NCI-H2081 (cell line): Measurements from ENCODE around the gene HAPSTR1.
"Not testable (repeated sequence)": the region's sequence is repeated elsewhere in the genome, so short reads cannot be mapped to it uniquely, and the experiment has no call there.

ENCODE experiments used
- DNase-seq, 2 experiments: peaks; one replicate each; lab custom pipeline; 2025; lab: John Stamatoyannopoulos, UW

Gene HAPSTR1

DNA sequence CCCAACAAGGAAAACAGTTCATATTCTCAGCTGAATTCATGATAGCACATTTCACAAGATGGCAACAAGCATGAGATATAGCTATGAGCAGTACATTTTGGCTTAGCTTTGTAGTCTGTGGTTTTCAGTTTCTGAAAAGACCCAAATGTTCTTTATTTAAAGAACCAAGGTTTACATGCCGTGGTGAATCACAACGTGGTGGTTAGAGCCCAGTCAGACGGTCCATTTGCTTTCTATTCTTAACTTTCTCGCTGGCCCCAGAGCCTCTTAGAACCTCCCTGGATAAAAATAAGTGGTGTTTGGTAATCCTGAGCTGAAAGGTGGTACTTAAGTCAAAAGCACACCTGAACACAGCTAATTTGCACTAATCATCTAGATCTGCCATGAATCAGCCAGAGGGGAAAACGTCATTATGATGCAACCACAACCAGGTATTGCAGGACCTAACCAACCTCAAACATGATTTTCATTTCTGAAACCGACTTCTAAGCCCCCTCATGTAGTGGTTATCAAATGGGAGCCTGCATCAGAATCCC is 18.6 kb upstream of the HAPSTR1 start:
- DNase-seq, result no peak

DNA sequence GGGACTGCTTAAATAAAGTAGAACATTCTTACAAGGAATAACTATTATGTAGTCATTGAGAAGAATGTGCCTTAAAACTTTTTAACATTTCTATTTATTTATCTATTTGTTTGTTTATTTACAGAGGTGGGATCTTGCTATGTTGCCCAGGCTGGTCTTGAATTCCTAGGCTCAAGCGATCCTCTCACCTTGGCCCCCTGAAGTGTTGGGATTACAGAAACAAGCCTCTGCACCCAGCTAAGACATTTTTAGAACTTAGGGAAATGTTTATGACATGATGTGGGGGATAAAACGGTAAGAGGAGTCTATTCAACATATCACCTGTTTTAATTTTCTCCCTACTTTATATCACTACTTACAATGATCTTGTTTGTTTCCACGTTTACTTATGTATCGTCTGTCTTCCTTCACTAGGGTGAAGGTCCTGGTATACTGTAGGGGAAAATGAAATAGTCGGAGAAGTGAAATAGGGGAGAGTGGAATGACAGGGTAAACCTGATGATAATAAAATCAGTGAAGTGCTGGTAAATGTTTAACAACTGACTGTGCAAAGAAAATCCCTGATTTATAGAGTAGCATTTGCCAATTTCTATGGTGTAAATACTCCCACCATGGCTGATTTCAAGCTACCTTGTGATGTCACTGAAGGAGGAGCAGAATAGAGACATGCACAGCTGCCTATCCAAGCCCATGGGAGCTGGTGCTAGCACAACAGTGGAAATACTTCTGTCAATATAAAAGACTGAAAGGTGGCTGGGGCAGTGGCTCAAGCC is 16.0 kb upstream of the HAPSTR1 start:
- DNase-seq, result no peak

GRCh38 chr16:9077091-9077809 is 14.2 kb upstream of the HAPSTR1 start:
- no peak for DNase-seq

DNA sequence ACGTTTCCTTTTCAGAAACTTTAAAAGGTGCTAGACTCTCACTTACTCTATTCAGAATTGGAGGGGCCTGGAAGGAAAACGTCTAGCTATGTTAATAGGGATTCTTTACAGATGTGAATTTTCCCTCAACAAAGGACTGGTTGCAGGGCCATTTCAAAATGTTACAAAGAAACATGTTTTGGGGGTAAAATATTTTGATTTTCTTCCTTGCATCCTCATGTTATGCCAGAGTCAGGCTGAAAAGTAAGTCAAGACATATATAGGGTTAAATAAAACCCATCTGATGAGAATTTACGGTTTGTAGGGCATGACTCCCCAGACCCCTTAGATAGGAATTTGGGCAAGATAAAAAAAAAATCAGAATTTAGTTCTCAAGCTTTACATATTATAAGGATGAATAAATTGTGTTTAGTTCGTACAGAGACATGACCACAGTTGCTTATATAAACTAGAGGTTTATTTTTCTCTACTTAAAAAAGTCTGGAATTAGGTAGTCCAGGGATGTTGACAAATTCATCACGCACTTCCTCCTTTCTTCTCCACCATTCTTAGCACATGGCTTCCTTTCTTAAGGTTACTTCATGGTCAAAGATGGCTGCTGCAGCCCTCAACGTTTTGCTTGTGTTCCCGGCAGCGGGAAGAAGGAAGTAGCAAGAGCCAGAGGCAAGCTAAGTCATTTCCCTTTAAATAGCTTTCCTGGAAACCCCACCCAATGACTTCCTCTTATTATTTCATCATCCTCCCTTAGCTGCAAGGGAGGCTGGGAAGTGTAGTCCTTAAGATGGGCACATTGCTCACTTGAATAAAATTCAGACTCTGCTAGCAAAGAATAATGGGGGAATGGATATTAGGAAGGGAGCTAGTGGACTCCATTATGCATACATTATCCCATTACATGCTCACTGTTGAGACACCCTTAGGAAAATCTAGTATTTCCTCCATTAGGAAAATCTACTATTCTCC is 12.7 kb upstream of the HAPSTR1 start:
- DNase-seq, result not testable (repeated sequence)

- no peak for DNase-seq
Observed at GRCh38 chr16:9079430-9079812, 12.0 kb upstream of the HAPSTR1 start.

- DNase-seq, result no peak
Observed at GRCh38 chr16:9081158-9081557, 10.3 kb upstream of the HAPSTR1 start.

DNA sequence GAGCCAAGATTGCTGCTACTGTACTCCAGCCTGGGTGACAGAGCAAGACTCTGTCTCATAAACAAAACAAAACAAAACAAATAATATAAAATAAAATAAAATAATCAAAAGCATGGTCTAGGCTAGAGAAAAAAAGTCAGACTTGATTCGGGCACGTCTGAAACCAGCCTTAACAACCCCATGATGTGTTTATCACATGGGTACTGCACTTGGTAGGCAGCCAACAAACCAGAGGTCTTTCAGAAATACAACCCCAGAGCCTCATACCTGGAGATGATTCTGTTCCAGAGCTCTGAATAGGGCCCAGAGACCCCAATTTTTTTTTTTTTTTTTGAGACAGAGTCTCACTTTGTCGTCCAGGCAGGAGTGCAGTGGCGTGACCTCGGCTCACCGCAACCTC is 9.6 kb upstream of the HAPSTR1 start:
- DNase-seq, result no peak

DNA sequence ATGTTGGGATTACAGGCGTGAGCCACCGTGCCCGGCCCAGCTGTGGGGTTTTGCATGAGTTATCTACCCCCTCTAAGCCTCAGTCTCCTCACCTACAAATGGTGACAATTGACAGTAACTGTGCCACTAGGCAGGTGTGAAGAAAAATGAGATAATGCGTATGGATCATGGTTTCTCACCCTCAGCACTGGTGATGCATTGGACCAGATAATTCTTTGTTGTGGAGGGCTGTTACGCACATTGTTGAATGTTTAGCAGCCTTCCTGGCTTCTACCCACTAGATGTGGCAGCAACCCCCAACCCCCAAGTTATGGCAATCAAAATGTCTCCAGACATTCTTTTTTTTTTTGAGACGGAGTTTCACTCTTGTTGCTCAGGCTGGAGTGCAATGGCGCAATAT is 9.0 kb upstream of the HAPSTR1 start:
- no peak for DNase-seq

DNA sequence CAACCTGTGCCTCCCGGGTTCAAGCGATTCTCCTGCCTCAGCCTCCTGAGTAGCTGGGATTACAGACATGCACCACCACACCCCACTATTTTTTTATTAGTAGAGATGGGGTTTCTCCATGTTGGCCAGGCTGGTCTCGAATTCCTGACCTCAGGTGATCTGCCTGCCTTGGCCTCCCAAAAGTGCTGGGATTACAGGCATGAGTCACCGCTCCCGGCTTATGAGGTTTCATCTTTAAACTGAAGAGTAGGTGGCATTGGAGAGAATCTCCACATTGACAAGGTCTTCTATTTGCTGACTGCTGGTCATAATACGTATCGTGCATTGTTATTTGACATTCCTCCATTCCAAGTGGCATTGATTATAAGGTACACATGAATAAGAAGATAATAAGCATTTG is 3.7 kb upstream of the HAPSTR1 start:
- DNase-seq, result not testable (repeated sequence)

DNA sequence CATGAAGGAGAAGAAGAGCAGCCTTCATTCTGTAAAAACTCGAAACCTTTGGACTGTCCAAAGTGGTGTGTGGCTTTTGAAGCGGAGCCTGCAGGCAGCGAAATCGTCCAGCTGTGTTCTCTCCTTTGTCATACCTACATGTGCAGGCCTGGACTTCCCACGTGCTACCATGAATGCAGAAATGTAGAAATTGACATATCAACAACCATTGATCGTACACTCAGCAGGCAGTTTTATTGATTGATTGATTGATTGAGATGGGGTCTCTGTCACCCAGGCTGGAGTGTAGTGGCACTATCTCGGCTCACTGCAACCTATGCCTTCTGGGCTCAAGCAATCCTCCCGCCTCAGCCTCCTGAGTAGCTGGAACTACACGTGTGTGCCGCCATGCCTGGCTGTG is 2.6 kb upstream of the HAPSTR1 start:
- DNase-seq, result no peak

DNA sequence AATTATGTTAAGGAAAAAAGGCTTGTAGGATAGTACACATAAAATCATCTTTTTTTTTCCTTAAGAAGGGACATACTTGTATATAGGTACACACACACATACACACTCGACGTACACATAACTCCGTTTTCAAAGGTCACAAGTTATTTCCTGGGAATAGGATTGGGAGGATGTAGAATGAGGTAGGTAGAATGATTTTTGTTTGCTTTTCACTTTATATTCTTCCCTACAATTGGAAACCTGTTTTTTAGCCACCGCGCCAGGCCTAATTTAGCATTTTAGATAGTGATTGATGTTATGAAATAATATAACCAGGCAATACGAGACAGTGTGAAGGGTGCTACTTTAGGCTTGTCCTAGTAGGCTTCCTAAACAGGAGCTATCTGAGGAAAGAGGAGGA is 1.8 kb upstream of the HAPSTR1 start:
- DNase-seq, result no peak

- no peak for DNase-seq
Observed at GRCh38 chr16:9090101-9090959, 1.1 kb upstream of the HAPSTR1 start.

DNA sequence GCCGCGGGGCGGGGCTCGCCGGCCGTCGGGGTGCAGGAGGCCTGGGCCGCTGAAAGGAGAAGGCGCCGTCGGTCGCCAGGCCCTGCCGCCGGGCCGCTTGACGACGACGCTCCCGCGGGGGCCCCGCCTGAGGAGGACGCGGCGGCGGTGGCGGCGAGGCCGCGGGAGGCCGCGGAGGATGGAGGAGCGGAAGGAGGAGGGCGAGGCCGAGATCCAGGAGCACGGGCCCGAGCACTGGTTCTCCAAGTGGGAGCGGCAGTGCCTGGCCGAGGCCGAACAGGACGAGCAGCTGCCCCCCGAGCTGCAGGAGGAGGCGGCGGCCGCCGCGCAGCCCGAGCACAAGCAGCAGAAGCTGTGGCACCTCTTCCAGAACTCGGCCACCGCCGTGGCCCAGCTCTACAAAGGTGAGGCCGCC is 430 bp downstream of the HAPSTR1 start:
- peak in 1 of 2 experiments; percentile 12 for DNase-seq

DNA sequence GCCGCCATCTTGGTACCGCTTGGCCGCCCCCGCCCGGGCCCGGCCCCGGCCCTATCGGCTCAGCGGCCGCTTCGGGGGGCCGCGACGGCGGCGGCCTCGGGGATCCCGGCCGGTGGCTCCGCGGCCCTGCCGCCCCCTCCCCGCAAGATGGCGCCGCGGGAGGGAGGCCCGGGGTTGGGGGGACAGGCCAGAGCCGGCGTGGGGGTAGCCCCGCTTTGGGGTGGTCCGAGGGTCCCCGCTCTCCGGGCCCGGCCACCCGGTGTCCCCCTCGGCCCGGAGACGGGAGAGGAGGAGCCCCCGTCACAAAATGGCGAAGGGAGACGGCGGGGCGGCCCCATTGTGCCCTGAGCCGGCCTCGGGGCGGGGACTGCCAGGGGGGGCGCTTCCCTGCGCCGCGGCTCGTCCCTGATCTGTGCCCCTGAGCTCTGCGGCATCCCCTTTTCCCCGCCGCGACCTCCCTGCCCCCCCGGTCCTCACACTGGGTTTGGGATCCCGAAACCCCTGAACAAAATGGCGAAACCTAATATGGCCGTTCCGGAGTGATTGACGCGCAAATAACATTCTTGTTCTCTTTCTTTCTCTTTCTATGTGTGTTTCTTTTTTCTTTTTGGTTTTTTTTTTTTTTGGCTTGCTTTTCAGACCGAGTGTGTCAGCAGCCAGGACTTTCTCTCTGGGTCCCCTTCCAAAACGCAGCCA is 986 bp downstream of the HAPSTR1 start:
- DNase-seq, result peak; percentile 16 to 30

DNA sequence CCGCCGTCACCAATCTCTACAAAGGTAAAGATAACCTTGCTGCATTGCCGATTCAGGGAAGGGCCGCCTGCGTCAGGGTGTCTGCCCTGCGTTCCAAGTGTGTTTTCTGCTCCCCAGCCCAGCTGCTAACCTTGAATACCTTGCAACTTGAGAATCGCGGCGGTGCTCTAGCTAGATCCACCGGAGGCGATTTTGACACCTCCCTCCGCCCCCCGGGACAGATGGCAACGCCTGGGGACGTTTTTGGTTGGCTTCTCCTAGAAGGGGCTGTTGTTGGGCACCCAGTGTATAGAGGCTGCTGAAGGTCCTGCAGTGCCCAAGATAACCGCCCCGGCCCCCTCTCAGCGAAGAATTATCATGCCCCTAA is 1.5 kb downstream of the HAPSTR1 start:
- peak in 1 of 2 experiments; percentile 36 for DNase-seq

DNA sequence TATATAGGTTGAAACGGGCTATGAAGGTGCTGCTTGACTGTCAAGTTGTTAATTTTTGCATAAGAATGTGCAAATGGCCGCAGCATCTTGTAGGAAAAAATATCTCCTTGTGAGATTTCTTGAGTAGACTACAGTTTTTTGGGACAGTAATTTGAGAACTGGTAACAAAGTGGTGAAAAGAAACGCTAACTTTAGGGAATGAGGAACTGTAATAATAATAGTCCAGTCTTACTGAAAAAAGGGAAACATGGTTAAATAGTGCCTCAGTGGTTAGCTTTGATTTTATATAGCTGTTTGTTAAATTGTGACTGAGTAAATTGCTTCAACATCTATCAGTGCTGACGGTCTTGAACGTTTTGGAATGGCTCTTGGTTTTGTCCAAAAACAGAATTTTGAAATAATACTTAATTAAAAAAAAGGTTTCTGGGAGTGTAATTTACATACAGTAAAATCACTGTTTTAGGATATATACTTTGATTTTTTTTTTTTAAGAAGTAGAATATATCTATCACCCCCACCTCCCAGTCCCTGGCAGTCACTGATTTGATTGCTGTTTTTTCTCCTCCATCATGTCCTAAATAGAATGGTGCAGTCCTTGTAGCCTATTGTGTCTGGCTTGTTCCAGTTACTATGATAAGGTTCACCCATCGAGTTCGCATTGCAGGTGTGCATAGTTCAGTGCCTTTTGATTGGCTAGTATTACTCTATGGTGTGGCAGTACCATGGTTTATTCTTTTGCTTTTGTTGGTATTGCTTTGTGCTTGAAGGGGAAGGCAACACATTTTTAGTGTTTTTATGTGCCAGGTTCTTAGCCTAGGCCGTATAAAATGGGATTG is 2.8 kb downstream of the HAPSTR1 start:
- DNase-seq, result no peak

DNA sequence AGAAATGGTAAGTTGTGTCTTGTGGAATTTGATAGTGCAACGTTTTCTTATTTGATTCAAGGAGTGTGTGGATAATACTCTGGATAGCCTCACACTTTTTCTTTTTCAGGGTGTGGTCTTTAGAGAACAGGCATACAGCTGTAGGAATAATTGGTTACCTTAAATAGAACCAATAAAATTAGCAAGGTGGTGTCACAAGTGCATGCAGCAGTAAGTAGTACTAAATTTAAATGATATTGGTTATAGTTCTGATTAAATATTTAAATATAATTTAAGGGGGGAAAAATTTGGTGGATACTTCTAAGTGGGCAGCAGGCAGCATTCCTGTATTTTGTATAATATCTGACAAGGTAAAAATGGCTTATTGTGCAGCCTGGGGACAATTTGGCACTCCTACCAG is 3.7 kb downstream of the HAPSTR1 start:
- DNase-seq, result no peak

DNA sequence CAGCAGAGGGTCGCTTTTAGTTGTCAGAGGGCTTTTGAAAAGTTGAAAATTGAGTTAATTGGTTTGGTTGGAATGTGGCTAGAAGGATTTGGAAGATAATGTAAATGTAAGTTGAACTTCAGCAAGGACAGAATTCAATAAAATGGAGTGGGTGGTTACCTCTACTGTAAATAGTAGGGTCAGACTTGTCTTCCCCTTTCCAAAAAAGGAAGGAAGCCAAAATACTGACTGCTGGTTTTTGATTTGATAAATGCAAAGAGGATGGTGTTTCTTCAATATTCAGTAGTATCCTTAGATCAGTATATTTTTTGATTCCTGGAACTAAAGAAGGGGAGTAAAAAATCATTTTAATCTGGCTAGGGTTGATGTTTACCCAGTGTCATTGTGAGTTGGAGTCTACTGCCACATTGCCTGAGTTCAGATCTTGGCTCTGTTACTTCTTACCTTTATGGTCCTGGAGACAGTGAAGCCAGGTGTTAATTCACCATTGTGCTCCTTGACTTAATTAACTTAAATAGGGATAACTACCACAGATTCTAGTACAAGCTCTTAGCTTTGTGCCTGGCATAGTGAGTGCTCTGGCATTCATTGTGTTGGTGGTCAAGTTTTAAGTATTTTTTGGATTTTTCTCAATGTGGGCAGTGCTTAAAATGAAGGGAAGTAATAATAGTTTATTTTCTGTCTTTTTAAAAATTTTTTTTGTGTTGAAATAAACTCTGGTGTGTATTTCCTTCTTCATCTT is 4.4 kb downstream of the HAPSTR1 start:
- no peak for DNase-seq

DNA sequence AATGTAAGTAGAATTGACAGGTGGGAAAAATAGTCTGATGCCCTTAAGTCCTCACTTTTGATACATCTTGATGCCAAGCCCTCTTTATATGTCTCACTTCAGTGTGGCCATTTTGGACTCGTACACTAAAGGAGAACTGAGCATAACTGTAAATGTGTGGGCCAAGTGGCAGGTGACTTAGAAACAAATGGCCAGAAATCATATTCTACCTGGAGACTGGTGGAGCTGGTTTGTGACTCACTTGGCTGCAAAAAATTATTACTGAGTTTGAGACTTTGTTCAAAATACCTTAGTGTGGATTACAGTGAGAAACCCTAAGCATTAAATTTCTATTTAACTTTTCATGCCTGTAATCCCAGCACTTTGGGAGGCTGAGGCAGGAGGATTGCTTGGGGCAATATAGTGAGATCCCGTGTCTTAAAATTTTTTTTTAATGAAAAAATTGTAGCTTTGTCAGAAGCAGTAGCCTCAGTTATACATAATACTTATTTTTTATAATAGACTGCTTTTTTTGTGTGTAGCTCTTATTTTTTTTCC is 5.0 kb downstream of the HAPSTR1 start:
- DNase-seq, result no peak
